HepG2 (cell line): ENCODE measurements around the gene PIM3. TPM values are rescaled to one million over a fixed set of nuclear protein-coding genes. Genes with fewer than 3 reads are reported as not detected.

ENCODE experiments used
- GPN1 ChIP-seq: sonication (generic); formaldehyde crosslinking; IDR thresholded peaks from 2 replicates; pipeline ENCODE4 v1.5.1; 2020; ENCODE audit warnings: missing genetic modification reagents, borderline replicate concordance
- HDAC6 ChIP-seq: fragments of 200-600 bp; sonication (generic); IDR thresholded peaks from 2 replicates; pipeline ENCODE4 v1.7.0; 2017; ENCODE audit warnings: mild to moderate bottlenecking, antibody characterized with exemption, low read length, low read depth
- HOXA9 ChIP-seq: sonication (generic); formaldehyde crosslinking; IDR thresholded peaks from 2 replicates; pipeline ENCODE4 v1.8.1; 2022; ENCODE audit warnings: missing genetic modification reagents, mild to moderate bottlenecking, moderate library complexity, borderline replicate concordance
- PCBP1 ChIP-seq: fragments of 200-400 bp; formaldehyde crosslinking; IDR thresholded peaks from 2 replicates; pipeline ENCODE4 v1.6.1; 2017; ENCODE audit warnings: mild to moderate bottlenecking, low read depth, low read length, borderline replicate concordance
- ZBTB43 ChIP-seq: sonication (generic); formaldehyde crosslinking; conservative IDR thresholded peaks from 2 replicates; pipeline ENCODE4 v1.4.0; 2020; ENCODE audit warnings: missing genetic modification reagents
- ZFY ChIP-seq: sonication (generic); formaldehyde crosslinking; IDR thresholded peaks from 2 replicates; pipeline ENCODE4 v1.4.0; 2020; ENCODE audit warnings: missing genetic modification reagents
- ZNF549 ChIP-seq: sonication (generic); formaldehyde crosslinking; IDR thresholded peaks from 2 replicates; pipeline ENCODE4 v1.5.0; 2020; ENCODE audit warnings: missing genetic modification reagents
- ZNF574 ChIP-seq: sonication (generic); formaldehyde crosslinking; IDR thresholded peaks from 2 replicates; pipeline ENCODE4 v1.4.0; 2020; ENCODE audit warnings: missing genetic modification reagents
- ZNF780A ChIP-seq: sonication (generic); formaldehyde crosslinking; IDR thresholded peaks from 2 replicates; pipeline ENCODE4 v1.8.0; 2022; ENCODE audit warnings: mild to moderate bottlenecking, missing genetic modification reagents, moderate library complexity
- polyA plus RNA-seq, 8 experiments: library from polyadenylated mRNA; depleted of rRNA in 3 of 8; stranded (reverse) in 7 of 8; unstranded in 1 of 8; fragments of >200 nt; fragmentation: Illumina TruSeq in 4 of 8; extraction: Trizol in 4 of 8; gene quantifications; 2 replicates each; pipeline versions ENCODE4 v1.2.1 to v1.2.3, GENCODE V29; 2011 to 2016; ENCODE audit warnings: low read depth in 4 of 8, missing spikeins in 1 of 8, mixed read lengths in 1 of 8; ENCODE audit not compliant: insufficient read depth in 1 of 8
- total RNA-seq, 5 experiments: library from RNA; depleted of rRNA; stranded (reverse); fragments of >200 nt; fragmentation: Illumina TruSeq; extraction: Trizol; gene quantifications; 2 replicates each; pipeline ENCODE4 v1.2.3, GENCODE V29; 2016; ENCODE audit warnings: low read depth in 1 of 5
- TF ChIP-seq, protein P1 (sequence below): sonication (generic); formaldehyde crosslinking; IDR thresholded peaks from 2 replicates; pipeline ENCODE4 v1.4.0; 2020; ENCODE audit warnings: missing genetic modification reagents, low read depth, mild to moderate bottlenecking, borderline replicate concordance

Gene PIM3
- total and polyA plus RNA-seq, 2 of the 13 experiments (the other 11 are each of a cell fraction or from before 2014, with no cell fraction given), result 21.6 to 31.2 TPM

DNA sequence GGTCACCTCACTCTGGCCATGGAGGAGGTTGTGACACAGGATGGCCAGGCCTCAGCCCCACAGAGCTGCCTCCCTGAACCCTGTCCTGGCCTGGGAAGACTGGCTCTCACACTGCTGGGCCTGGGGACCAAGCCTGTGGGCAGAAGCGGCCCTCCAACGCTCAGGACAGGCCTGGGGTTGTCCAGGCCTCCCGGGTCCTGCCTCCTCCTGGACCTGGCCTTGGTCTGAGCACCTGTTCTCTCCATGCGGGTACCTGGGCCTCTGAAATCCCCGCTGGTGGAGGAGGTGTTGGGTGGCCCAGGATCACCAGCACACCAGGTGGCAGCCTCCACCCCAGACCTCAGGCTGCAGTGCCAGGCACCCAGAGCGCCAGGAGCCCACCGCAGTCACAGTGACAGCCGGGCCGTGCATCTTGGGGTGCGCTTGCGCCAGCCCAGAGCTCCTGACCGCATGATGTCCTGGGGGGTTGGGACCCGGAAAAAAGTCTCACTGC is 16.1 kb upstream of the PIM3 start (continued):
- TF ChIP-seq ZNF574 (CRISPR knock-in tag), result peak; percentile 20; the same call in 1 of the 2 replicates
- TF ChIP-seq ZNF780A, result no peak
- no peak for TF ChIP-seq GPN1 (CRISPR knock-in tag)
- TF ChIP-seq ZNF549 (CRISPR knock-in tag), result no peak
- TF ChIP-seq PCBP1, result no peak
- no peak for TF ChIP-seq HOXA9 (CRISPR knock-in tag)
- TF ChIP-seq HDAC6, result no peak
- TF ChIP-seq, protein P1, sequence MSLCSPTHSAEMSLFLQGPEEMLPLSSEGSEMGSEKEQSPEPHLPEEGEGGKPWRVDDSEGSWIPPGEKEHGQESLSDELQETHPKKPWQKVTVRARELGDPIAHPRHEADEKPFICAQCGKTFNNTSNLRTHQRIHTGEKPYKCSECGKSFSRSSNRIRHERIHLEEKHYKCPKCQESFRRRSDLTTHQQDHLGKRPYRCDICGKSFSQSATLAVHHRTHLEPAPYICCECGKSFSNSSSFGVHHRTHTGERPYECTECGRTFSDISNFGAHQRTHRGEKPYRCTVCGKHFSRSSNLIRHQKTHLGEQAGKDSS (CRISPR knock-in tag), result no peak
- peak; percentile 20; the same call in 1 of the 2 replicates for TF ChIP-seq ZBTB43
- peak; percentile 72 for TF ChIP-seq ZFY (CRISPR knock-in tag)
- TF ChIP-seq, all 625 proteins: peak for 21
